Osteocyte (in vitro differentiated cells): Measurements from ENCODE around the gene ACOX3. TPM values are rescaled to one million over a fixed set of nuclear protein-coding genes. Genes with fewer than 3 reads are reported as not detected.

Experiments used
- DNase-seq: peaks from one replicate; pipeline ENCODE4 v3.0.0; 2021; ENCODE audit warnings: mixed read lengths; ENCODE audit not compliant: unreplicated experiment; ENCODE audit errors: extremely low spot score
- H3K27ac Mint-ChIP-seq: one replicate; pipeline ENCODE4 v1.8.0; 2021; ENCODE audit warnings: mild to moderate bottlenecking, mixed read lengths; ENCODE audit not compliant: unreplicated experiment
- H3K27me3 Mint-ChIP-seq: one replicate; pipeline ENCODE4 v1.8.0; 2021; ENCODE audit warnings: mixed read lengths; ENCODE audit not compliant: unreplicated experiment
- H3K36me3 Mint-ChIP-seq: one replicate; pipeline ENCODE4 v1.8.0; 2021; ENCODE audit warnings: mixed read lengths; ENCODE audit not compliant: unreplicated experiment
- H3K4me1 Mint-ChIP-seq: one replicate; pipeline ENCODE4 v1.8.0; 2021; ENCODE audit warnings: mixed read lengths; ENCODE audit not compliant: unreplicated experiment
- H3K4me3 Mint-ChIP-seq: one replicate; pipeline ENCODE4 v1.8.0; 2021; ENCODE audit warnings: mild to moderate bottlenecking, moderate library complexity, mixed read lengths; ENCODE audit not compliant: unreplicated experiment
- H3K9me3 Mint-ChIP-seq: one replicate; pipeline ENCODE4 v1.8.0; 2021; ENCODE audit warnings: mixed read lengths; ENCODE audit not compliant: unreplicated experiment
- CTCF ChIP-seq: fragments of 200-600 bp; sonication (generic); IDR thresholded peaks from 2 replicates; pipeline ENCODE4 v1.5.0; 2021; ENCODE audit warnings: antibody characterized with exemption, mild to moderate bottlenecking, moderate library complexity
- total RNA-seq: library from RNA; stranded (reverse); gene quantifications from 2 replicates; pipeline ENCODE4 v1.2.1, GENCODE V29; 2021

Gene ACOX3
- total RNA-seq, 1 donor from 2014 or later: 25.2 TPM

GRCh38 chr4:8353158-8353669 lies 87.3 kb downstream of the ACOX3 start:
- no peak for TF ChIP-seq CTCF
- DNase-seq: no peak
- Mint-ChIP-seq H3K4me3 (no peak overlapping the region), H3K36me3 (no peaks in the 10 kb centered on the region), H3K27me3 (peaks cover 15% of the 10 kb centered on the region), H3K27ac (no peak overlapping the region), H3K4me1 (peaks cover 7% of the 10 kb centered on the region), H3K9me3 (no peaks in the 10 kb centered on the region)

- no peaks in the 10 kb centered on the region for H3K9me3 Mint-ChIP-seq
- TF ChIP-seq CTCF: no peak
- no peak overlapping the region for H3K4me3 Mint-ChIP-seq
- H3K4me1 Mint-ChIP-seq: peaks cover 7% of the 10 kb centered on the region
- no peak overlapping the region for H3K27ac Mint-ChIP-seq
- no peak for DNase-seq
- no peaks in the 10 kb centered on the region for H3K36me3 Mint-ChIP-seq
- peaks cover 14% of the 10 kb centered on the region for H3K27me3 Mint-ChIP-seq
Measured at GRCh38 chr4:8352368-8353157, 88.0 kb downstream of the ACOX3 start.

GRCh38 chr4:8351931-8352367 lies 88.6 kb downstream of the ACOX3 start:
- Mint-ChIP-seq H3K36me3 (no peaks in the 10 kb centered on the region), H3K4me3 (no peak overlapping the region), H3K4me1 (peaks cover 7% of the 10 kb centered on the region), H3K27ac (no peak overlapping the region), H3K27me3 (peaks cover 13% of the 10 kb centered on the region), H3K9me3 (no peaks in the 10 kb centered on the region)
- TF ChIP-seq CTCF: no peak
- no peak for DNase-seq

GRCh38 chr4:8350841-8351461 lies 89.6 kb downstream of the ACOX3 start:
- Mint-ChIP-seq H3K4me3 (no peak overlapping the region), H3K27ac (no peak overlapping the region), H3K27me3 (peaks cover 15% of the 10 kb centered on the region), H3K9me3 (no peaks in the 10 kb centered on the region), H3K36me3 (no peaks in the 10 kb centered on the region), H3K4me1 (peaks cover 7% of the 10 kb centered on the region)
- no peak for TF ChIP-seq CTCF
- no peak for DNase-seq

- no peak for DNase-seq
- no peak overlapping the region for H3K27ac Mint-ChIP-seq
Measured at GRCh38 chr4:8350352-8350751, 90.2 kb downstream of the ACOX3 start.

More at GRCh38 chr4:8350352-8350751, 90.2 kb downstream of the ACOX3 start:
- no peaks in the 10 kb centered on the region for H3K36me3 Mint-ChIP-seq
- no peak for TF ChIP-seq CTCF
- peaks cover 16% of the 10 kb centered on the region for H3K27me3 Mint-ChIP-seq
- H3K4me3 Mint-ChIP-seq: no peak overlapping the region
- no peaks in the 10 kb centered on the region for H3K9me3 Mint-ChIP-seq
- H3K4me1 Mint-ChIP-seq: peaks cover 7% of the 10 kb centered on the region
